Nephron progenitor cell (in vitro differentiated cells): ENCODE data around the gene CRTC2.
"Not testable (repeated sequence)": the region's sequence is repeated elsewhere in the genome, so short reads cannot be mapped to it uniquely, and the experiment has no call there.

Experiments used
- DNase-seq: peaks from one replicate; pipeline ENCODE4 v3.0.0; 2021
- H3K27ac Mint-ChIP-seq: 2 replicates; pipeline ENCODE4 v1.8.0; 2021; ENCODE audit warnings: mild to moderate bottlenecking, moderate library complexity, mixed read lengths
- H3K27me3 Mint-ChIP-seq: 2 replicates; pipeline ENCODE4 v1.8.0; 2021; ENCODE audit warnings: mild to moderate bottlenecking, low read depth, mixed read lengths; ENCODE audit not compliant: poor library complexity
- H3K36me3 Mint-ChIP-seq: 2 replicates; pipeline ENCODE4 v1.8.0; 2021; ENCODE audit warnings: low read depth, mixed read lengths
- H3K4me1 Mint-ChIP-seq: 2 replicates; pipeline ENCODE4 v1.8.0; 2021; ENCODE audit warnings: mixed read lengths
- H3K4me3 Mint-ChIP-seq: 2 replicates; pipeline ENCODE4 v1.8.0; 2021; ENCODE audit warnings: mild to moderate bottlenecking, moderate library complexity, mixed read lengths
- H3K9me3 Mint-ChIP-seq: 2 replicates; pipeline ENCODE4 v1.8.0; 2021; ENCODE audit warnings: mild to moderate bottlenecking, moderate library complexity, mixed read lengths
- TF ChIP-seq, protein P1 (sequence below): fragments of 200-600 bp; sonication (generic); IDR thresholded peaks from 2 replicates; pipeline ENCODE4 v1.5.0; 2021; ENCODE audit warnings: antibody characterized with exemption

CRTC2 gene, protein sequence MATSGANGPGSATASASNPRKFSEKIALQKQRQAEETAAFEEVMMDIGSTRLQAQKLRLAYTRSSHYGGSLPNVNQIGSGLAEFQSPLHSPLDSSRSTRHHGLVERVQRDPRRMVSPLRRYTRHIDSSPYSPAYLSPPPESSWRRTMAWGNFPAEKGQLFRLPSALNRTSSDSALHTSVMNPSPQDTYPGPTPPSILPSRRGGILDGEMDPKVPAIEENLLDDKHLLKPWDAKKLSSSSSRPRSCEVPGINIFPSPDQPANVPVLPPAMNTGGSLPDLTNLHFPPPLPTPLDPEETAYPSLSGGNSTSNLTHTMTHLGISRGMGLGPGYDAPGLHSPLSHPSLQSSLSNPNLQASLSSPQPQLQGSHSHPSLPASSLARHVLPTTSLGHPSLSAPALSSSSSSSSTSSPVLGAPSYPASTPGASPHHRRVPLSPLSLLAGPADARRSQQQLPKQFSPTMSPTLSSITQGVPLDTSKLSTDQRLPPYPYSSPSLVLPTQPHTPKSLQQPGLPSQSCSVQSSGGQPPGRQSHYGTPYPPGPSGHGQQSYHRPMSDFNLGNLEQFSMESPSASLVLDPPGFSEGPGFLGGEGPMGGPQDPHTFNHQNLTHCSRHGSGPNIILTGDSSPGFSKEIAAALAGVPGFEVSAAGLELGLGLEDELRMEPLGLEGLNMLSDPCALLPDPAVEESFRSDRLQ

GRCh38 chr1:153958111-153958960, at the start of gene CRTC2:
TSS of gene CRTC2 (minus strand) at chr1:153958612. CDS start at chr1:153958497, 115 bp downstream.
- H3K9me3 Mint-ChIP-seq = no peaks in the 10 kb centered on the region
- peaks cover 23% of the 10 kb centered on the region for H3K36me3 Mint-ChIP-seq
- H3K27me3 Mint-ChIP-seq = no peaks in the 10 kb centered on the region
- TF ChIP-seq, protein P1, sequence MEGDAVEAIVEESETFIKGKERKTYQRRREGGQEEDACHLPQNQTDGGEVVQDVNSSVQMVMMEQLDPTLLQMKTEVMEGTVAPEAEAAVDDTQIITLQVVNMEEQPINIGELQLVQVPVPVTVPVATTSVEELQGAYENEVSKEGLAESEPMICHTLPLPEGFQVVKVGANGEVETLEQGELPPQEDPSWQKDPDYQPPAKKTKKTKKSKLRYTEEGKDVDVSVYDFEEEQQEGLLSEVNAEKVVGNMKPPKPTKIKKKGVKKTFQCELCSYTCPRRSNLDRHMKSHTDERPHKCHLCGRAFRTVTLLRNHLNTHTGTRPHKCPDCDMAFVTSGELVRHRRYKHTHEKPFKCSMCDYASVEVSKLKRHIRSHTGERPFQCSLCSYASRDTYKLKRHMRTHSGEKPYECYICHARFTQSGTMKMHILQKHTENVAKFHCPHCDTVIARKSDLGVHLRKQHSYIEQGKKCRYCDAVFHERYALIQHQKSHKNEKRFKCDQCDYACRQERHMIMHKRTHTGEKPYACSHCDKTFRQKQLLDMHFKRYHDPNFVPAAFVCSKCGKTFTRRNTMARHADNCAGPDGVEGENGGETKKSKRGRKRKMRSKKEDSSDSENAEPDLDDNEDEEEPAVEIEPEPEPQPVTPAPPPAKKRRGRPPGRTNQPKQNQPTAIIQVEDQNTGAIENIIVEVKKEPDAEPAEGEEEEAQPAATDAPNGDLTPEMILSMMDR = no peak
- peak within 1 kb of the TSS; percentile 93 for H3K4me3 Mint-ChIP-seq
- H3K27ac Mint-ChIP-seq = peak within 1 kb of the TSS; percentile 99
- peaks cover 73% of the 10 kb centered on the region for H3K4me1 Mint-ChIP-seq
- DNase-seq = peak; percentile 98

DNA sequence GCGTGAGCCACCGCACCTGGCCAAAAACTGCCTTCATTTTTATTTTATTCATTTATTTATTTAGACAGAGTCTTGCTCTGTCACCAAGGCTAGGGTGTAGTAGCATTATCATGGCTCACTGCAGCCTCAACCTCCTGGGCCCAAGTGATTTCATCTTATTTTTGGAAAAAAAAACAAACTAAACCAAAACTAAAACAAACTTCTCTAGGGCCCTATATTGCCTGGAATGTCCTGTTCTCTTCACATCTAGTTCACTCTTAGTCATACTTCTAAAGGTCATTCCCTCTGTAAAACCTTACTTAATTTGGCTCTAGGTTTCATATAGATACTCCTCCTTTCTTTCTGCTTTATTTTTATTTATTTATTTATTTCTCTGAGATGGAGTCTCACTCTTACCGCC, 47.7 kb upstream of the CRTC2 start:
- DNase-seq = no peak
- Mint-ChIP-seq H3K9me3 (no peaks in the 10 kb centered on the region), H3K36me3 (no peaks in the 10 kb centered on the region), H3K27ac (no peak overlapping the region), H3K4me3 (no peak overlapping the region), H3K27me3 (no peaks in the 10 kb centered on the region), H3K4me1 (no peaks in the 10 kb centered on the region)
- TF ChIP-seq, protein P1 = no peak

DNA sequence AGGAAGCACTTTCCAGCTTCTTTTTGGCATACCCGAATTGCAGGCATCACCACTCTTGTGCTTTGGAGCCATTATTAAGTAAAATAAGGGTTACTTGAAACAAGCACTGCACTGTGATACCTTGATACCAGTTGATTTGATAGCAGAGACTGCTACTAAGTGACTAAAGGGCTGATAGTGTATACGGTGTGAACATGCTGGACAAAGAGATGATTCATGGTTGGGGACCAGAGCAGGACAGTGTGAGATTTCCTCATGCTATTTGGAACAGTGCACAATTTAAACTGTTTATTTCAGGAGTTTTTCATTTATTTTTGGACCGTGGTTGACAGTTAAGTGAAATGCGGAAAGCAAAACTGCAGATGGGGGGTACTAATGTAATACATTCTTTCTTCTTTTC, 42.0 kb upstream of the CRTC2 start:
- Mint-ChIP-seq H3K4me1 (no peaks in the 10 kb centered on the region), H3K36me3 (peaks cover 8% of the 10 kb centered on the region), H3K27me3 (no peaks in the 10 kb centered on the region), H3K27ac (no peak overlapping the region), H3K9me3 (no peaks in the 10 kb centered on the region), H3K4me3 (no peak overlapping the region)
- no peak for DNase-seq
- TF ChIP-seq, protein P1 = no peak

DNA sequence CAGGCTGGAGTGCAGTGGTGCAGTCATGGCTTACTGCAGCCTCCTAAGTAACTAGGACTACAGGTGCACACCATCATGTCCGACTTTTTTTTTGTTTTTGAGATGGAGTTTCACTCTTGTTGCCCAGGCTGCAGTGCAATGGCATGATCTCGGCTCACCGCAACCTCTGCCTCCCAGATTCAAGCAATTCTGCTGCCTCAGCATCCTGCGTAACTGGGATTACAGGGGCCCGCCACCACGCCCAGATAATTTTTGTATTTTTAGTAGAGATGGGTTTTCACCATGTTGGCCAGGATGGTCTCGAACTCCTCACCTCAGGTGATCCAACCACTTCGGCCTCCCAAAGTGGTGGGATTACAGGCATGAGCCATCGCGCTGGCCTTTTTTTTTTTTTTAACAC, 38.5 kb upstream of the CRTC2 start:
- not testable (repeated sequence) for H3K4me3 Mint-ChIP-seq

DNA sequence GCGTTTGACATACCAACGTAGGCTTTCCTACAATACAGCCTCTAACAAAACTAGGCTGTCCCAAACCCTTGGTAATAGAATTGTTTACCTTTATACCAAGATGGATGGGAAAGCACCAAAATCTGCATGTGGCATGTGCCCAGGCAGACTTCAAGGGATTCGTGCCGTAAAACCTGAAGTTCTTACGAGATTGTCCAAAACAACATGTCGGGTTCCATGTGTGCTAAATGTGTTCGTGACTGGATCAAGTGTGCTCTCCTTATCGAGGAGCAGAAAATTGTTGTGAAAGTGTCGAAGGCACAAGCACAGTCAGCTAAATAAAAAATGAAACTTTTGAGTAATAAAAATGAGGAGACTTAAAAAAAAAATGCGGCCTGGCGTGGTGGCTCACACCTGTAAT, 37.2 kb upstream of the CRTC2 start:
- no peak overlapping the region for H3K4me3 Mint-ChIP-seq
- peak overlapping the region; percentile 15 for H3K27ac Mint-ChIP-seq

More for the DNA sequence above, 38.5 kb upstream of the CRTC2 start:
- H3K36me3 Mint-ChIP-seq = peaks cover 40% of the 10 kb centered on the region
- DNase-seq, H3K9me3 Mint-ChIP-seq, H3K27ac Mint-ChIP-seq, H3K4me1 Mint-ChIP-seq, H3K27me3 Mint-ChIP-seq: not testable (repeated sequence)

More for the DNA sequence above, 37.2 kb upstream of the CRTC2 start:
- Mint-ChIP-seq H3K9me3 (peaks cover 4% of the 10 kb centered on the region), H3K36me3 (peaks cover 52% of the 10 kb centered on the region), H3K27me3 (no peaks in the 10 kb centered on the region), H3K4me1 (peaks cover 21% of the 10 kb centered on the region)
- no peak for DNase-seq
- TF ChIP-seq, protein P1 = no peak
